Omental fat pad (tissue), 4 donors: Measurements from ENCODE around the gene EID2B. TPM values are rescaled to one million over a fixed set of nuclear protein-coding genes. Genes with fewer than 3 reads are reported as not detected.

Source experiments
- ATAC-seq: fragments of 150-250 bp; one replicate; pipeline ENCODE4 v1.9.1; 2016; ENCODE audit warnings: mild to moderate bottlenecking, moderate library complexity; ENCODE audit not compliant: low FRiP score
- DNase-seq: peaks from one replicate; pipeline ENCODE4 v3.0.0-alpha.2; 2019; ENCODE audit warnings: low spot score
- CTCF ChIP-seq, 3 donors: fragments of 450-650 bp; IDR thresholded peaks; one replicate each; pipeline ENCODE4 v1.5.1; 2016 to 2017; ENCODE audit warnings: antibody characterized with exemption in 3 of 3, mild to moderate bottlenecking in 3 of 3, moderate library complexity in 2 of 3
- total RNA-seq, 4 donors: library from RNA; depleted of rRNA; stranded (reverse); fragments of >200 nt; gene quantifications; one replicate each; pipeline ENCODE4 v1.1.0, GENCODE V29; 2016

The EID2B gene
- total RNA-seq, 4 donors from 2014 or later, result 1.8 to 4.4 (median 2.3) TPM

GRCh38 chr19:39500543-39500942 is 32.1 kb downstream of the EID2B start:
- ATAC-seq (no peak), DNase-seq (no peak)
- no peak for TF ChIP-seq CTCF (IDR thresholded peaks at IDR 0.05)

GRCh38 chr19:39499932-39500331 is 32.7 kb downstream of the EID2B start:
- no peak for ATAC-seq
- DNase-seq, result no peak
- no peak for TF ChIP-seq CTCF (IDR thresholded peaks at IDR 0.05)

- no peak for TF ChIP-seq CTCF (IDR thresholded peaks at IDR 0.05)
- DNase-seq (no peak), ATAC-seq (no peak)
These were observed 33.6 kb downstream of the EID2B start, which contains the start of gene DLL3 for GRCh38 chr19:39498798-39499642. Gene DLL3 (plus strand): TSS chr19:39498947. CDS start chr19:39498975, 28 bp downstream.

GRCh38 chr19:39497996-39498797 is 34.5 kb downstream of the EID2B start:
- no peak for DNase-seq
- no peak for TF ChIP-seq CTCF (IDR thresholded peaks at IDR 0.05)
- peak; percentile 37 for ATAC-seq

- ATAC-seq (no peak), DNase-seq (no peak)
- TF ChIP-seq CTCF (IDR thresholded peaks at IDR 0.05), result no peak
These were observed 35.0 kb downstream of the EID2B start for GRCh38 chr19:39497701-39497995.

GRCh38 chr19:39496063-39496462 is 36.6 kb downstream of the EID2B start:
- TF ChIP-seq CTCF (IDR thresholded peaks at IDR 0.05), result no peak
- DNase-seq (no peak), ATAC-seq (no peak)
